Measurements from ENCODE around the gene SUMF2.
"Not testable (repeated sequence)": the region's sequence is repeated elsewhere in the genome, so short reads cannot be mapped to it uniquely, and the experiment has no call there.

- not testable (repeated sequence) for TF ChIP-seq CTCF (conservative IDR thresholded peaks at IDR 0.05; ENCODE audit: low read depth in 2 of 2); EZH2 (IDR thresholded peaks at IDR 0.05; ENCODE audit: low read depth, unreplicated experiment); POLR2AphosphoS5 (IDR thresholded peaks at IDR 0.05; ENCODE audit: low read depth); EZH2phosphoT487 (IDR thresholded peaks at IDR 0.05; ENCODE audit: unreplicated experiment); ZNF462 (CRISPR knock-in tag; IDR thresholded peaks at IDR 0.05); CREB1 (CRISPR knock-in tag; IDR thresholded peaks at IDR 0.05; ENCODE audit: low read depth); JUNB (IDR thresholded peaks at IDR 0.05; ENCODE audit: unreplicated experiment); STAT1 (IDR thresholded peaks at IDR 0.05; ENCODE audit: unreplicated experiment)
- TF ChIP-seq, protein P1, sequence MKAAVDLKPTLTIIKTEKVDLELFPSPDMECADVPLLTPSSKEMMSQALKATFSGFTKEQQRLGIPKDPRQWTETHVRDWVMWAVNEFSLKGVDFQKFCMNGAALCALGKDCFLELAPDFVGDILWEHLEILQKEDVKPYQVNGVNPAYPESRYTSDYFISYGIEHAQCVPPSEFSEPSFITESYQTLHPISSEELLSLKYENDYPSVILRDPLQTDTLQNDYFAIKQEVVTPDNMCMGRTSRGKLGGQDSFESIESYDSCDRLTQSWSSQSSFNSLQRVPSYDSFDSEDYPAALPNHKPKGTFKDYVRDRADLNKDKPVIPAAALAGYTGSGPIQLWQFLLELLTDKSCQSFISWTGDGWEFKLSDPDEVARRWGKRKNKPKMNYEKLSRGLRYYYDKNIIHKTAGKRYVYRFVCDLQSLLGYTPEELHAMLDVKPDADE (IDR thresholded peaks at IDR 0.05) = not testable (repeated sequence)
- TF ChIP-seq, protein P2, sequence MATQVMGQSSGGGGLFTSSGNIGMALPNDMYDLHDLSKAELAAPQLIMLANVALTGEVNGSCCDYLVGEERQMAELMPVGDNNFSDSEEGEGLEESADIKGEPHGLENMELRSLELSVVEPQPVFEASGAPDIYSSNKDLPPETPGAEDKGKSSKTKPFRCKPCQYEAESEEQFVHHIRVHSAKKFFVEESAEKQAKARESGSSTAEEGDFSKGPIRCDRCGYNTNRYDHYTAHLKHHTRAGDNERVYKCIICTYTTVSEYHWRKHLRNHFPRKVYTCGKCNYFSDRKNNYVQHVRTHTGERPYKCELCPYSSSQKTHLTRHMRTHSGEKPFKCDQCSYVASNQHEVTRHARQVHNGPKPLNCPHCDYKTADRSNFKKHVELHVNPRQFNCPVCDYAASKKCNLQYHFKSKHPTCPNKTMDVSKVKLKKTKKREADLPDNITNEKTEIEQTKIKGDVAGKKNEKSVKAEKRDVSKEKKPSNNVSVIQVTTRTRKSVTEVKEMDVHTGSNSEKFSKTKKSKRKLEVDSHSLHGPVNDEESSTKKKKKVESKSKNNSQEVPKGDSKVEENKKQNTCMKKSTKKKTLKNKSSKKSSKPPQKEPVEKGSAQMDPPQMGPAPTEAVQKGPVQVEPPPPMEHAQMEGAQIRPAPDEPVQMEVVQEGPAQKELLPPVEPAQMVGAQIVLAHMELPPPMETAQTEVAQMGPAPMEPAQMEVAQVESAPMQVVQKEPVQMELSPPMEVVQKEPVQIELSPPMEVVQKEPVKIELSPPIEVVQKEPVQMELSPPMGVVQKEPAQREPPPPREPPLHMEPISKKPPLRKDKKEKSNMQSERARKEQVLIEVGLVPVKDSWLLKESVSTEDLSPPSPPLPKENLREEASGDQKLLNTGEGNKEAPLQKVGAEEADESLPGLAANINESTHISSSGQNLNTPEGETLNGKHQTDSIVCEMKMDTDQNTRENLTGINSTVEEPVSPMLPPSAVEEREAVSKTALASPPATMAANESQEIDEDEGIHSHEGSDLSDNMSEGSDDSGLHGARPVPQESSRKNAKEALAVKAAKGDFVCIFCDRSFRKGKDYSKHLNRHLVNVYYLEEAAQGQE (IDR thresholded peaks at IDR 0.05; ENCODE audit: unreplicated experiment) = not testable (repeated sequence)
Measured at GRCh38 chr7:56112244-56112643, 48.2 kb downstream of the SUMF2 start.

Measured in GM23338 (cell line).